ENCODE measurements around the gene CDADC1.
"Not testable (repeated sequence)": the region's sequence is repeated elsewhere in the genome, so short reads cannot be mapped to it uniquely, and the experiment has no call there.

Gene CDADC1

GRCh38 chr13:49262634-49263033, 14.9 kb downstream of the CDADC1 start:
- Histone ChIP-seq H3K9me3 (ENCODE audit: control insufficient read depth, low read length) (no peaks in the 10 kb centered on the region), H3K4me1 (ENCODE audit: control insufficient read depth, insufficient read depth, low read length, poor library complexity, severe bottlenecking) (no peaks in the 10 kb centered on the region), H3K36me3 (ENCODE audit: control insufficient read depth, insufficient read depth, low read length) (peaks cover 10% of the 10 kb centered on the region), H3K27ac (ENCODE audit: low read depth, low read length, severe bottlenecking) (no peak overlapping the region), H3K4me3 (ENCODE audit: extremely low read depth, insufficient read depth, low read length, poor library complexity, severe bottlenecking) (no peak overlapping the region)
- WGBS, 2 experiments (ENCODE audit: insufficient coverage in 2 of 2) = 95 to 97% methylated on average over 4 to 5 of the region's 6 CpGs

GRCh38 chr13:49265822-49266221, 18.1 kb downstream of the CDADC1 start:
- WGBS, 2 experiments (ENCODE audit: insufficient coverage in 2 of 2) = 80 to 94% methylated on average over 2 of the region's 2 CpGs
- no peak overlapping the region for H3K27ac ChIP-seq (ENCODE audit: low read depth, low read length, severe bottlenecking)
- no peaks in the 10 kb centered on the region for H3K9me3 ChIP-seq (ENCODE audit: control insufficient read depth, low read length)
- H3K4me3 ChIP-seq (ENCODE audit: extremely low read depth, insufficient read depth, low read length, poor library complexity, severe bottlenecking) = no peak overlapping the region
- H3K36me3 ChIP-seq (ENCODE audit: control insufficient read depth, insufficient read depth, low read length) = no peaks in the 10 kb centered on the region
- H3K4me1 ChIP-seq (ENCODE audit: control insufficient read depth, insufficient read depth, low read length, poor library complexity, severe bottlenecking) = no peaks in the 10 kb centered on the region

DNA sequence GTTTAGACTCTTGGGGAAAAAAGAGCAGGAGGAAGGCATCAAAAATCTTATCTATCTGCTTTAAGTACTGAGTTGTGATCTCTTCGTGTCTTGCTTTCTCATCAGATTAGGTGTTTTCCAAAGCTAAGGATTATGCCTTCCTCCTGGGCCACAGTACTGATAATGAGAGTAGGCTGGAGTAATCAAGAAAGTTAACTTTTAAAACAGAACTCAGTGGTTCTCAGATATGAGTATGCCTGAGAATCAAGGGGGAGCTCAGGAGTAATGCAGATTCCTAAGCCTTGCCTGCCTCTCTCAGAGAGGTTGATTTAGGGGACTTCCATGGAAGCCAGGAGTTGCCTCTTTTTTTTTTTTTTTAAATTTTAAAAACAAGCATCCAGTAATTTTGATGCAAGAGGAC, 23.5 kb downstream of the CDADC1 start:
- Histone ChIP-seq H3K36me3 (ENCODE audit: control insufficient read depth, insufficient read depth, low read length) (no peaks in the 10 kb centered on the region), H3K9me3 (ENCODE audit: control insufficient read depth, low read length) (no peaks in the 10 kb centered on the region), H3K27ac (ENCODE audit: low read depth, low read length, severe bottlenecking) (no peak overlapping the region), H3K4me1 (ENCODE audit: control insufficient read depth, insufficient read depth, low read length, poor library complexity, severe bottlenecking) (no peaks in the 10 kb centered on the region), H3K4me3 (ENCODE audit: extremely low read depth, insufficient read depth, low read length, poor library complexity, severe bottlenecking) (no peak overlapping the region)
- WGBS, 2 experiments (ENCODE audit: insufficient coverage in 2 of 2) = no CpG with 5 or more reads among the region's 1 CpG

- no peaks in the 10 kb centered on the region for H3K9me3 ChIP-seq (ENCODE audit: control insufficient read depth, low read length)
- H3K4me3 ChIP-seq (ENCODE audit: extremely low read depth, insufficient read depth, low read length, poor library complexity, severe bottlenecking) = no peak overlapping the region
- WGBS, 2 experiments (ENCODE audit: insufficient coverage in 2 of 2) = 50 to 80% methylated on average over 1 of the region's 2 CpGs
- no peaks in the 10 kb centered on the region for H3K36me3 ChIP-seq (ENCODE audit: control insufficient read depth, insufficient read depth, low read length)
- no peaks in the 10 kb centered on the region for H3K4me1 ChIP-seq (ENCODE audit: control insufficient read depth, insufficient read depth, low read length, poor library complexity, severe bottlenecking)
- no peak overlapping the region for H3K27ac ChIP-seq (ENCODE audit: low read depth, low read length, severe bottlenecking)
These were observed 24.6 kb downstream of the CDADC1 start for GRCh38 chr13:49272296-49272695.

- 100% methylated on average over 1 of the region's 2 CpGs for WGBS, 2 experiments (ENCODE audit: insufficient coverage in 2 of 2)
- H3K4me3 ChIP-seq (ENCODE audit: extremely low read depth, insufficient read depth, low read length, poor library complexity, severe bottlenecking) = no peak overlapping the region
- H3K9me3 ChIP-seq (ENCODE audit: control insufficient read depth, low read length) = no peaks in the 10 kb centered on the region
- no peak overlapping the region for H3K27ac ChIP-seq (ENCODE audit: low read depth, low read length, severe bottlenecking)
- H3K36me3 ChIP-seq (ENCODE audit: control insufficient read depth, insufficient read depth, low read length) = no peaks in the 10 kb centered on the region
- H3K4me1 ChIP-seq (ENCODE audit: control insufficient read depth, insufficient read depth, low read length, poor library complexity, severe bottlenecking) = no peaks in the 10 kb centered on the region
These were observed 30.5 kb downstream of the CDADC1 start for GRCh38 chr13:49278211-49278610.

DNA sequence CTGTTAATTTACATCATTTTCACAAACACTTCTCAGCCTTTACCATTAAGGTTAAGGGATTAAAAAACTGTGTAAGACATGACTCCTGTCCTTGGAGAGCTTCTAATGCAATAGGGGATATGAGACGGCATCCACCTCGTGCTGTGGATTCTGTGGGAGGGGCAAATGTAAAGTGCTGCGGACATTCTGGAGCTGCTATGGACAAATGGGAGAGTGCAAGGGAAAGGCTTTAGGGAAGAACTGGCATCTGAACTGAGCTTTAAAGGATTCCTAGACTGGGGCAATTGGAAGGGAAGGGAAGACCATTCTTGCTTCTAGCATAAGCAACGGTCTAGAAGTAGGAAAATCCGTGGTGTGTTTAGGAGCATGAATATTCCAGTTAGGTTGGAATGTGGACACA, 31.4 kb downstream of the CDADC1 start:
- no peaks in the 10 kb centered on the region for H3K4me1 ChIP-seq (ENCODE audit: control insufficient read depth, insufficient read depth, low read length, poor library complexity, severe bottlenecking)

DNA sequence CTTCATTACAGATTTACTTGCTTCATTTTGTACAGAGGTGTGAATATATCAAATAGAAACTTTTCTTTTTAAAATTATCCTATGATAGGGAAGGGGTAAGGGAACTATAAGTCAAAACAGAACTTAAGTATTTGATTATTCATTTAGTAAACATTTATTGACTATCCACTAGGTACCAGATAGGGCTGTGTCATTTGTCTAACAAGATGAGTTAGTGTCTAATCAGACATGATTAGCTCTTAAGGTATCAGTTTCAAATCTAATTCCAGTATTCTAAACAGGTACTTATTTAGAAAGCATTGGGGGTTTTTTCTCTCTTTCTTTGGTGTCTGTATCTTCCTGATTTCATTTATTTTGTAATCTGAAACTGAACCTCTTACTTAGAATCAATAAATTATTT, 32.2 kb downstream of the CDADC1 start:
- Histone ChIP-seq H3K9me3 (ENCODE audit: control insufficient read depth, low read length) (no peaks in the 10 kb centered on the region), H3K4me3 (ENCODE audit: extremely low read depth, insufficient read depth, low read length, poor library complexity, severe bottlenecking) (no peak overlapping the region), H3K4me1 (ENCODE audit: control insufficient read depth, insufficient read depth, low read length, poor library complexity, severe bottlenecking) (no peaks in the 10 kb centered on the region), H3K27ac (ENCODE audit: low read depth, low read length, severe bottlenecking) (no peak overlapping the region), H3K36me3 (ENCODE audit: control insufficient read depth, insufficient read depth, low read length) (no peaks in the 10 kb centered on the region)

More for the DNA sequence above, 31.4 kb downstream of the CDADC1 start:
- Histone ChIP-seq H3K9me3 (ENCODE audit: control insufficient read depth, low read length) (no peaks in the 10 kb centered on the region), H3K27ac (ENCODE audit: low read depth, low read length, severe bottlenecking) (no peak overlapping the region), H3K4me3 (ENCODE audit: extremely low read depth, insufficient read depth, low read length, poor library complexity, severe bottlenecking) (no peak overlapping the region), H3K36me3 (ENCODE audit: control insufficient read depth, insufficient read depth, low read length) (no peaks in the 10 kb centered on the region)
- WGBS, 2 experiments (ENCODE audit: insufficient coverage in 2 of 2) = 58 to 72% methylated on average over 5 of the region's 5 CpGs

DNA sequence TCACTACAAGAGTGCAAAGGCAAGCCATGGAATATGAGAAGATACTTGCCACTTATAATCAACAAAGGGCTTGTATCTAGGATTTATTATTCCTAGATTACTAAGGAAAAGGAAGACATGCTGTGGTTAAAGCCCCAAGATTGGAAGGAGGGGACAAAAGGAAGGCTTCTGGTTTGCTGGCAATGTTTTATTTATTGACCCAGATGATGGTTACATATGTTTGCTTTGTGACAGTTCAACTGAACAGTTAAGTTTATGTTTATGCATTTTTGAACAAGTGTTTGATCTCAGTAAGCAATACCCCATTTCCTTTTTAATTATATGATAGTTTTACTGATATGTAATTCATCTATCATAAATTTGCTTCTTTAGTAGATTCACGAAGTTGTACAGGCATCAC, 40.3 kb downstream of the CDADC1 start:
- WGBS, 2 experiments (ENCODE audit: insufficient coverage in 2 of 2) = no CpG with 5 or more reads among the region's 1 CpG
- Histone ChIP-seq H3K9me3 (ENCODE audit: control insufficient read depth, low read length) (no peaks in the 10 kb centered on the region), H3K36me3 (ENCODE audit: control insufficient read depth, insufficient read depth, low read length) (no peaks in the 10 kb centered on the region), H3K4me3 (ENCODE audit: extremely low read depth, insufficient read depth, low read length, poor library complexity, severe bottlenecking) (no peak overlapping the region), H3K27ac (ENCODE audit: low read depth, low read length, severe bottlenecking) (no peak overlapping the region), H3K4me1 (ENCODE audit: control insufficient read depth, insufficient read depth, low read length, poor library complexity, severe bottlenecking) (no peaks in the 10 kb centered on the region)

DNA sequence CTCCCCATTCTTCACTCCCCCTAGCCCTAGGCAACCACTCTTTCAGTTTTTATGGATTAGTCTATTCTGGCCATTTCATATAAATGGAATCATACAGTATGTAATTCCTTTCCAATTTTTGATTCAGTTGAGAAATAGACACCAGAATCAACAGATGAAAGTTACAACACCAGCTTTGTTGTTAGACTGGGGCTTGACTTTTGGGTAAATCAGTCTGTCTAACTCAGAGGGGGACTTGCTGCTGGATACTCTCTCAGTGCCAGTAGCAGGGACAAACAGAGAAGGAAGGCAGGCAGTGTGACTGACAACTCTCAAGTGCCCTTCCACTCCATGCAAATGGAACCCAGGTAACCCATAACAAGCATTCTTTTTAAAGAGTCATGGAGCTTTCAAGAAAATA, 40.7 kb downstream of the CDADC1 start:
- Histone ChIP-seq H3K27ac (ENCODE audit: low read depth, low read length, severe bottlenecking) (no peak overlapping the region), H3K4me3 (ENCODE audit: extremely low read depth, insufficient read depth, low read length, poor library complexity, severe bottlenecking) (no peak overlapping the region), H3K36me3 (ENCODE audit: control insufficient read depth, insufficient read depth, low read length) (no peaks in the 10 kb centered on the region), H3K9me3 (ENCODE audit: control insufficient read depth, low read length) (no peaks in the 10 kb centered on the region), H3K4me1 (ENCODE audit: control insufficient read depth, insufficient read depth, low read length, poor library complexity, severe bottlenecking) (no peaks in the 10 kb centered on the region)

GRCh38 chr13:49292742-49293486, 45.2 kb downstream of the CDADC1 start:
- H3K9me3 ChIP-seq (ENCODE audit: control insufficient read depth, low read length) = no peaks in the 10 kb centered on the region
- no peak overlapping the region for H3K27ac ChIP-seq (ENCODE audit: low read depth, low read length, severe bottlenecking)
- H3K36me3 ChIP-seq (ENCODE audit: control insufficient read depth, insufficient read depth, low read length) = no peaks in the 10 kb centered on the region
- H3K4me3 ChIP-seq (ENCODE audit: extremely low read depth, insufficient read depth, low read length, poor library complexity, severe bottlenecking) = no peak overlapping the region
- WGBS, 2 experiments (ENCODE audit: insufficient coverage in 2 of 2) = 80 to 87% methylated on average over 1 to 5 of the region's 6 CpGs
- no peaks in the 10 kb centered on the region for H3K4me1 ChIP-seq (ENCODE audit: control insufficient read depth, insufficient read depth, low read length, poor library complexity, severe bottlenecking)

GRCh38 chr13:49294723-49295122, 47.0 kb downstream of the CDADC1 start:
- WGBS, 2 experiments (ENCODE audit: insufficient coverage in 2 of 2) = 88 to 100% methylated on average over 1 to 4 of the region's 6 CpGs
- not testable (repeated sequence) for H3K36me3 ChIP-seq (ENCODE audit: control insufficient read depth, insufficient read depth, low read length); H3K4me1 ChIP-seq (ENCODE audit: control insufficient read depth, insufficient read depth, low read length, poor library complexity, severe bottlenecking); H3K4me3 ChIP-seq (ENCODE audit: extremely low read depth, insufficient read depth, low read length, poor library complexity, severe bottlenecking); H3K27ac ChIP-seq (ENCODE audit: low read depth, low read length, severe bottlenecking); H3K9me3 ChIP-seq (ENCODE audit: control insufficient read depth, low read length)
